ENCODE results near the gene NPB.

NPB gene

DNA sequence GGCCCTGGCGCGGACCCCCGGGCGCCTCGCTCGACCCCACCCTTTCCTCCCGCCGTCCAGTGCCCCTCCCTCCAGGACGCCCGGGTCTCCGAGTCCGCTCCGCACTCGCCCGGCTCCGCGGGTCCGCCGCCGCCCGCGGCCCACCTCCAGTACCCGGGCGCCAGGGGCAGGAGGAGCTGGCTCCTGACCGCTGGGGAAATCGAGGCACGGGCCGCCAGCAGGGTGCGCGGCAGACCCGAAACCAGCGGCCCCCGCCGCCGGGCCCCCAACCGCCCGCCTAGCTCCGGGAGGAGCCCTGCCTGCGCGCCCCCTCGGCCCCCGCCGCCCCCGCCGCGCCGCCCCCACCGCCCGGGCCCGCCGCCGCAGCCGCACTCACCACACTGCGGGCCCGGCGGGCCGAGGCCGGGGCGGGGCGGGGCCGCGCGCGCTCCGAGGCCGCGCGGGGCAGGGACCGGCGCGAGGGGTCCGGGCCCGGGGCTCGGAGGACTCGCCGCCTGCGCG, 25.2 kb downstream of the NPB start:
- DNase-seq, result no peak

DNA sequence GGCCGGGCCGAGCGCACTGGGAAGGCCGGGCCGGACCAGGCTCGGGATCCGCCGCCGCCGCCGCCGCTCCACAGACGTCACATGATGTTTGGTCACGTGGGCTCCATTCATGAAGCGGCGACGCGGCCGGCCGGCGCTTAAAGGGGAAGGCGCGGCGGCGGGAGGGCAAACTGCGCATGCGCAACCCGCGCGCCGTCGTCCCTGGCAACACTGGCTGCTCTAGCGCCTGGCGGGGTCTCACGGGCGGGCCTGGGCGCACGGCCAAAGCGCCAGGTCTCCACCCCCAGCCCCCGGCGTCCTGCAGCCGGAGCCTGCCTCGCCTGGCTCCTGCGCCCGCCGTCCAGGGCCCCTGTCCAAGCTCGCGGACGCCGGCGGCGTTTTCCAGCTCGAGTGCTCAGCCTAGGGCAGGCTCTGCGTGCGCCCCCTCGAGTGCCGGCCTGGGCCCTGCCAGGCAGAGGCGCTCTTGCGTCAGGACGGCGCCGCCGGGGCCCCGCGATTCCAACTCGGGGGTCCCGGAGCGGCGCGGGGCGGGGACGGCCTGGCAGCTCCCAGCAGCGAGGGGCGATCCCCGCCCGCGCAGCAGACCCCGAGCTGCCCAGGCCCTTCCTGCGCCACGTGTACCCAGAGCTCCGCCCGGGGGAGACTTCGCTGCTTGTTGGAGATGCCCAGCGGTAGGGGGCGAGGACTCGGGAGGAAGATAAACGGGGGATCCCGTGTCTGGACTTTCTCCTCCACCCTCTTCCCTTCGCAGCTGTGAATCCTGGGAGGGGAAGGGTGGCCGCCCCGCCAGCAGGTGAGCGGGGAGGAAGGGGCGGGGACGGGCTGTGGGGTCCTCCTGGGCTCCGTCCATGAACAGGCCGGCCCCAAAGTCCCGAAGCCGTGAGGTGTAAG, 25.9 kb downstream of the NPB start, which contains the start of gene MAFG:
Gene MAFG, minus strand, starts transcription at position 83 of the 891 bp plus-strand sequence. CDS start 4,550 bp downstream, outside the sequence.
- DNase-seq, result peak; percentile 98

DNA sequence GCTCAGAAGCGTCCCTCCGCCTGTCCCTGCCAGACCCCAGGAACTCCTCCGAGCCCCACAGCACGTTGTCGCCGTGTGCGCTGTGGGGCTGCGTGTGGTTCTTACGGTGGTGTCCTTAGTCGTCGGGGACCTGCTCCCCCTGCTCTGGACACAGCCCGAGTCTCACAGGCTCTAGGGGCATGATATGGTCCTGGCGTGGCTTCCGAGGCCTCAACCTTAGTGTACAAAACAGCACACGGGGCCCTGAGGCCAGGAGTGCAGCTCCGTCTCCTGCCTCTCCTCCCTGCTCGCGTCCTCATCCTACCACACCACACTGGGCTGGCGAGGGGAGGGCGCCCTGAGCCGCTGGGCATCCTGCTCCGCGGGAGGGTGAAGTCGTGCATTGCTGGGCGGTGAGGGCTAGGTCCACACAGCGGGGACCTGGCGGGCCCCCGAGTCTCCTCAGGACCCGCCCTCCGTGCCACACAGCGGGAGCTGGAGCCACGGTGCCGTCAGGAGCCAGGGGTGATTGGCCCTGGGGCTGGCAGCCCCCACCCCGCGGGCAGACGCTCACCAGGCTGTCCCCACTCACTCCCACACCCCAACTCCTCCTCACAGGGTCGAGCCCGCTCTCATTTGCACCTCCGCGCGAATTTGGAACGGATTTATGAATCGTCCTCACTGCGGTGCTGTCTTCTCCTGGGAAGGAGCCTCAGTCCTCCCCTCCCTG, 26.7 kb downstream of the NPB start:
- no peak for DNase-seq

DNA sequence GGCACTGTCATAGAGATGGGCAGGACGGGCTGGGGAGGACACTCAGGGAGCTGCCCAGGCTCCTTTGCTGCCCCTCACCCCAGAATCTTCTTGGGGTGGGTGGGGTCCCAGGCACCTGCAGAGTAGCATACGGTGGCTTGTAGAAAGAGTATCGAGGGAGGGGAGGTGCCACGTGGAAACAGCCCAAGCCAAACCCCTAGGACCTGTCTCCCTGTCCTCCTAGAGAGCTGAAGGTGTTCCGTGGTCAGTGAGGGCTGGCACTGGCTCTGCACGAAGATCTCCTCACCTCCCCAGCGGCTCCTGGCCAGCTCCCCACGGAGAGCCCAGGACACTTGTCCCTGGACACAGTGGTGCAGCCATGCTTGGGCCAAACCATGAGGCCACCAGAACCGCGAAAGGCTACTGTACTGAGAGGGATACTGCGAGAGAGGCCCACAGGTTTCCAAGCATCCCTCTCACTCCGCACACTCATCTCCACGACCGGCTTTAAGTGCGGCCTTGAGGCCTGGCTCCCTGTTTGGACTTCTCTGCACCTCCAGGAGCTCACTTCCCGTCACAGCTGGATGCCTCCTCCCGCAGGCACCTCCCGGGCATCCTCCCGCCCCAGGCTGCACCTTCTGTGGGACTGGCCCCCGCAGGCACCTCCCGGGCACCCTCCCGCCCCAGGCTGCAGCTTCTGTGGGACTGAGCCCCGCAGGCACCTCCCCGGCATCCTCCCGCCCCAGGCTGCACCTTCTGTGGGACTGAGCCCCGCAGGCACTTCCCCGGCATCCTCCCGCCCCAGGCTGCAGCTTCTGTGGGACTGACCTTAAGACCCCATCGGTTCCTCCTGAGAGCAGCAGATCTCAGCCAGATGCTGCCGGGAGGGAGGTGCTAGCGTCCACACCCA, 27.5 kb downstream of the NPB start:
- DNase-seq, result no peak

DNA sequence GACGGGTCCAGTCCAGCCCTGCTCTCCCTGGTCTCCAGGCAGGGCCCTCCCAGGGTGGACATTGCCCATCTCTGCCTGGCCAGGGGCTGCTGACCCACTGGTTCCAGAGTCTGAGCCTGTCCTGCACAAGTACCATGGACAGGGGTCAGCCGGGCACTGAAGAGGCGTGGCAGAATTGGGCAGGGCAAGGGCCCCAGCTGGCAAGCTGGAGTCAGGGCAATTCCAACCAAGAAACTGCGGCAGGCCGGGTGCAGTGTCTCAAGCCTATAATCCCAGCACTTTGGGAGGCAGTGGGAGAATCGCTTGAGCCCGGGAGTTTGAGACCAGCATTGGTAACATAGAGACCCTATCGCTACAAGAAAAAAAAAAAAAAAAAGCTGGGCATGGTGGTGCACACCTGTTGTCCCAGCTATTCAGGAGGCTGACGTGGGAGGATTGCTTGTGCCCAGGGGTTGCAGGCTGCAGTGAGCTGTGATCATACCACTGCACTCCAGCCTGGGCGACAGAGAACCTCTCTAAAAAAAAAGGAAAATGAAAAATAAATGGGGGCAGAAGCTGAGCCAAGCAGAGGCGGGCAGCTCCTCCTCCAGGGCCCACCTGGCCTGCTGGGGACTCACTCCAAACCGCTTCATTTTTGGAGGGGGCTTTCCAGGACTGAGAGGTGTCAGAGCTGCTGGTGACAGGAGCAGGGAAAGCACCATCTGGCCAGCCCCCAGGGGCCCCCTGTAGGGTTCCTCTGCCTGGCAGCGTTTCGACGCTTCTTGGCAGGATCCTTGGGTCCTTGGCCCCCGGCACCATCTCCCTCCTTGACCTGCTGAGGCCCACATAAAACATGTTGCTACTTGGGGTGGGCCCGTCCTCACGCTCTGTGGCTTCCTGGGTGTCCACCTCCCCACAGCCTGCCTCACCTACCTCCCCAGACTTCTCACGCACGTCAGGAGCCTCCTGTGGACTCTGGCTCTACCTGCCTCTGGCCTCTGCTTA, 28.4 kb downstream of the NPB start:
- DNase-seq, result no peak

DNA sequence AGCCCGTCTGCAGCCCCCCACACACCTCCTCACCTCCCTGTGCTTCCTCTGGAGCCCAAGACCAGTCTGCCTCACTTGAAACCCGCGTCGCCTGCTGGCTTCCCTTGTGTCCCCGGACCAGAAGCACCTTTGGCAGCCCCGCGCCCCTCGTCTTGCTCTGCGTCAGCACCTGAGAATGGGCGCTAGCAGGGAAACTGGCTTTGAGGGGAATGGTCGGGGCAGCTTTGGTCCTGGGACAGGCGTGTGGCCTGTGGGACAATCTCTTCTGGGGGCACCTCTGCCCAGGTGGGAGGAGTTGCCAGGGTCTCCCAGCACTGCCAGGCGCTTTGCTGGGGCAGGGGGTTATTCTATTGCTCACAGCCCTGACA, 29.1 kb downstream of the NPB start:
- no peak for DNase-seq

DNA sequence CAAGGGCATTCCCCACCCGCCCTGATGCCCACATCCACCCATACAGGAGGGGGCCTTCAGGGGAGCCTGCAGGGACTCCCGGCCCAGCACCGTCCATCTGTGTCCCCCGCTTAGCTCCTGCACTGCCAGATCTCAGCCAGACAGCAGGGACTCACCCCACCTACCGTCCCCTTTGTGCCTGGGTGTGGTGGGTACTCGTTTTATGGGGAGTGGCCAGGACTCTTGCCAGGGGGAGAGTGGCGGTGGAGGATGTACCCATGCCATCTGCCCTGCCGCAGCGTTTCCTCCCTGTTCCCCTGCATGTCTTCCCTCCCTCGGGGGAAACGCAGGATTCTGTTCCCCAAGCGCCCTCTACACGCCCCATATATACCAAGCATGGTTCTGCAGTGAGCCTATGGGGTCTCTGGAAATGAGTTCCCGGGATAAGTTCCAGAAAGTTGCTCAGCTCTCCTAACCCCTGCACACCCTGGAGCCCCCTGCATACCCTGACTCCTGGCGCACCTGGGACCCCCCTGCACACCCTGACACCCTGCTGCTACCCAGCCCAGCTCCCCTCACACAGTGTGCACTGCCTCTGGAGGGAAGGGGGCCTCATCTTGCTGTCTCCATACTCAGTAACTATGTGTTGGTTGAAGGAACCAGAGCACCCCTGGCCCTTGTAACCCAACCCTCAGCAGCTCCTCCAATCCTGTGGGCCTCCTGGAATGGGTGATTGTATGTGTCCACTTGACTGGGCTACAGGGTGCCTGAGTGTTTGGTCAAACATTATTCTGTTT, 29.7 kb downstream of the NPB start:
- DNase-seq, result no peak

DNA sequence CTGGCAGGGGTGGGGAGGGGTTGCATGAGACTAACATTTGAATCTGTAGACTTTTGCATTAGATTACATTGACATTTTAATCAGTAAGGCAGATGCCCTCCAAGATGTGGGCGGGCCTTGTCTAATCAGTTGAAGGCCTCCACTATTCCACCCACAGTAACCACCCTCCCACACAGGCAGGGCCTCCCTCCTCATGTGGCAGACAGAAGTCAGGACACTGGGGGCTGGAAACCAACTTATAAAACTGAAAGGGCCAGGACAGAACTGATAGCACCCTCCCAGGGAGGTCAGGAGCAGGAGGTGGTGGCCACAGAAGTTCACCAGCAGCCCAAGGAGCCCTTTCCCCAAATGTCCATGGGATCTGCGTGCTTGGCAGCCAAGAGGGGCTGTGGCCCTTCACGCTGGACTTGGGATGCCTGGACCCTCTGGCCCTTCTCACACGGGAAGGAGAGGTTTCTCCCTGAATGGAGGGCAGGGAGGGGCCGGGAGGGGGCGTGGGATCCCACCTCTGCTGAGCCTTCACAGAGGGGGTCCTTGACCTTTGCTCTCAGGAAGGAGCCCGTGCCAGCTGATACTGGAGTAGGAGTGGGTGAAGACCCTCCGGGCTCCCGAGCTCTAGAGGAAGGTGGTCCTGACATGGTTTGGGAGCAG, 30.4 kb downstream of the NPB start:
- DNase-seq, result no peak

DNA sequence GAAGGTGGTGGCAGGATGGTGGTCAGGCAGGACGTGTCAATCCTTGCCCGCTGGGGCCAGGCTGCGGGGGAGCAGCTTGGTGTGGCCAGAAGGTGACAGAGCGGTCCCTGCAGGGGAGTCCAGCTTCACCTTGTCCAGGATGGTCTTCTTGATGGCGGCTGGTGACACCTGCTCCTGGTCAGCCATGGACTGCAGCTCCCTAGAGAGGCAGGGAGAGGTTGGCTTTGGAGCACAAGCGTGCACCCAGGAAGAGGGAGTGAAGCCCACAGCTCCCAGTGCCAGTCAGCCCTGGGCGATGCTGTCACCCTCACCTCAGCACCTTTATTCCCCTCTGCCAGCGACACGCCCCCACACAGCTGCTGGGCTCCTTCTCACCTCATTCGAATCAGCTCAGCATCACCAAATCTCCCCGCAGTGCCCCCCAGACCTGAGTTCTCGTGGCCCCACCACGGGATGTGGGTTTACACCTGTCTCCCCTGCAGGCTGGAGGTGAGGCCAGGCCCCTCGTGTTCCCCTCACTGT, 31.2 kb downstream of the NPB start:
- no peak for DNase-seq

DNA sequence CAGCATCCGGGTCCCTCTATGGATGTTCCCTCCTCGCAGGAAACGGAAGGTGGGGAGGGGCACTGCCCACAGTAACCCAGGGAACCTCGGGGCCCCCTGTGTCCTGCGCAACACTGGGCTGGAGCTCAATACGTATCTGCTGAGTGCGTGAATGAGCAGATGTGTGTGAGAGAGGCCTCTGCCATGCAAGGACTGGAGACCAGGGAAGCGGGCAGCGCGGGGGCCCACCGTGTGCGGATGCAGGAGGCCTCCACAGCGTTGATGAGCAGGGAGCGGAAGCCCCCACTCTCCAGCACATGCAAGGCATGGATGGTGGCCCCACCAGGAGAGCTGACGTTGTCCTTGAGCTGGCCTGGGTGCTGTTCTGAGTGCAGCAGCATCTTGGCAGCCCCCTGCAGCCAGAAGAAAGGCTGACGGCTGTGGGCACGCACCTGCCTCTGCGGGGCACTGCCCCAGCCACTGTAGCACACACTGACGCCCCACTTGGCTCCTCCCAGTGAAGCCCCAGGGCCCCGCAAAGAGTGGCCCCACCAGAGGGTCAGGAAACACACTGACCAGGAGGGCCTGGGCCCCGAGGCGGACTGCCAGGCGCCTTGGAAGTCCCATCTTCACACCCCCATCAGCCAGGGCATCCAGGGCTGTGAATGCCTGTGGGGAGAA, 32.2 kb downstream of the NPB start:
- DNase-seq, result no peak

DNA sequence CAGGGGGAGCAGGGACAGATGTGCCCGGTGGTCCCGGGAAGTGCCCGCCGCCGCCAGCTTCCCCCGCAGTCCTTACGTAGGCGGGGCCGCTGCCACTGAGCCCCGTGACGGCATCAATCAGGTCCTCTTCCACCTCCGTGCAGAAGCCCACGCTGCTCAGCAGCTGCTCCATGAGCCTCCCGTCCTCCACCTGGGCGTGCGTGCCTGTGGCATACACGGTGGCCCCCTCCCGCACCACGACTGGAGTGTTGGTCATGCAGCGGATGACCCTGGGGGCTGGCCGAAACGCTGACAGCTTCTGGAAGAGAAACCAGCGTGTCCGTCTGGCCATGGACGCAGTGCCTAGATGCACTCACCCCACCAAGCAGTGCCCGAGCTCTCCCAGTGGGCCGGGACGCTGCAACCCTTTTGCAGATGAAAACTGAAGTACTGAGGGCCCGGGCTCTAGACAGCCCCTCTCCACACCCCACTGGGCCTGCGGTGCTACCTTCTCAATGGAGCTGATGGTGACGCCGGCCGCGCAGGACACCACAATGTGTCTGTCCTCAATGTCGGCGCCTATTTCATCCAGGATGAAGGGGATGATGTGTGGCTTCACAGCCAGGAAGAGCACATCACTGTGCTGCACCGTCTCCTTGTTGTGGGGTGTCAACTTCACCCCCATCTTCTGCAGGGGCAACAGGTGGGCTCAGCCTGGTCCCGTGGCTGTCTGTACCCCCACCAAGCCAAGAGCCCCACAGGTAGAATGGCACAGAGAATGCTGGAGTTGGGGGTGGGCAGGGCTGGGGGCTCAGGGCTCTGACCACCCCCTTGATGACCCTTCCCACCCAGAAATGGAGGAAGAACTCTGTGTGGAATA, 33.0 kb downstream of the NPB start:
- DNase-seq, result no peak

DNA sequence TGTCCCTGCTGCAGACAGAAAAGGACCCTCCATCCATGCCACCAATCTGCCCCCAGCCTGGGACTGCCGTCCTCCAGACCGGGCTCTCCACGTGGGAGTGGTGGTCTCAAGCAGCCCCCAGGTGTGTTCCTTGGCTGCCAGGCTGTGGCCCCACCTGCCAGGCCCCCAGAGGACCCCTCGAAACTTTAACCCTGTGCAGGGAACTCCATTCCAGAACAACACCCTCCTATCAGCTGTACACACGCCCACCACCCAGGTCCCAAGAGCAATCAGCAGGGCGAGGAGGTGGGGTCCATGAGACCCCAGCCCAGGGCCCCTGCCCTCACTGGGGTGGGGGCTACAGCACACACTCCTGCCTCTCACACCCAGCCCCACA, 33.7 kb downstream of the NPB start:
- no peak for DNase-seq

DNA sequence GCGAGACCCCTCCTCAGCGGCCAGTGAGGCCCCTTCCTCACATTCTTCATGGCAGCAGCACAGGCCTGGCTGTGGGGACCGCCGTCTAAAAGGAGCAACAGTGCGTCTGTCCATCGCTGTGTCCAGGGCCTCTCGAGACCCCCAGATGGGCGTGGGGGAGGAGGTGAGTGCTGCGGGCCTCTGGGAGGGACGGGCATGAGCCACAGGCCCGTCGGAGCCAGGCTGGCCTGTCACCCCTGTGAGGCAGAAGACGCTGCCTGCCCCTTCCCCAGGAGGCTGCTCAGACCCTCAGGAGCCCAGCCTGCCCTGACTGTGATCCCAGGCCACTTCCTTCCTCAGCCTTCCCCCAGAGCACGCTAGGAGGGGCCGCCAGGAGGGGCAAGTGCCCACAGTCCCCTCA, 37.2 kb downstream of the NPB start:
- DNase-seq, result no peak

DNA sequence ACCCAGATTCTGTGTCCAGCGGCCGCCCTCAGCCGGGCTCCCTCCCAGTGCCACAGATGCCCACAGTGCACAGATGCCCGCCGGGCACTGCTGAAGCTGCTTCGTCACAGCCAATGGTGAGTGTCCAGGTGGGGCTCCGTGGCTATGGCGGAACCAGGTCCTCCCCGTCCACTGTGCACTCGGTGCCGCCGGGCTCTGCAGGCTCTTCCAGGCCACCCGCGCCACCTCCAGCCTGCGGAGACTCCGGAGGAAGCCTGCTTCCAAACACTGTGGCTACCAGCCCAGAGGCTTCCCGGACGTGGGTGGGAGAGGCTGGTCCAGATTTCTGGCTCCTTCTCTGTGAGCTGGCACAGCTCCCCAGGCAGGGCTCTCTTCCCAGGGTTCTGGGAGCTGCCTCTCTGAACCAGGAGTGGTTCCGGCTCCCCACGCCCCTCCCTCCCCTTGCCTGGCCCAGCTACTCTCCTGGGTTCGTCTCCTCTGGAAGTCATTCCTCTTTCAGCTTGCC, 37.9 kb downstream of the NPB start:
- DNase-seq, result no peak

DNA sequence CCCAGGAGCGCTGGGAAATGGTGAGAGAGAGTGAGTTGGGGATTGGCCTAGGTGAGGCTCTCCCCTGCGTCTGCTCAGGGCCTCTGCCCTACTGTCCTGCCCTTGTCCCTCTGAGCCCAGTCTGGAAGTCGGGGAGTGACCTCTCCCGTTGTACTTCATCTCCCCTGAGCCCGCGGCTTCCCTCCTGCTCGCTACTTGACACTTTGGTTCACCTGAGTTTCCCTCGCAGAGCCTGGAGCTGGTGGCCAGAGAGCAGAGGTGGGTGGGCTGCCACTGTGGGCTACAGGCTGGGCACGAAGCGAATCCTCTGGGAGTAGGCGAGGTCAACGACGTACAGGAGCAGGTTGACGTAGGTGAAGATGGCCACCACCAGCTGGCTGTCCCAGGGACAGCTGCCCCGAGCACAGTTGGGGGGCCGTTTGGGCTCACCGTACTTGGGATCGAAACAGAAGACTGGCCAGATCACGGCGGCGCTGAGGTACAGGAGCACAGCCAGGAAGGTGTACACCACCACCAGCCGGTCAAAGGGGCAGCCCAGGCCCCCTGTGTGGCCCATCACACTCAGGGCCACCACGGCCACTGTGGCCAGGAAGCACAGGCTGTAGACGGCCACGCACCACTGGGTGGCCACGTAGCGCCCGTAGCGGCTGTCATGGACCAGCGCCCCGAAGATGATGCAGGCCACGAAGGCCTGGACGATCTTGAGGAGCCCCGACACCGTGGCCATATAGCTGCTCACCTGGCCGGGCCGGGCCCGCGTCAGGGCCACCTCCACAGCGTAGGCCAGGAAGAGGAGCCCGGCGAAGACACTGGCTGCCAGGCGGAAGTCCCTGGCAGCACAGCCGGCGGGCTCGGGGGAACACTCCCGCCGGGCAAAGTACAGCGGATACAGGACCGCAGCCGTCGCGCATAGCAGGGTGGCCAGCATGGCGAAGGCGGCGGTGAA, 38.8 kb downstream of the NPB start:
- no peak for DNase-seq

DNA sequence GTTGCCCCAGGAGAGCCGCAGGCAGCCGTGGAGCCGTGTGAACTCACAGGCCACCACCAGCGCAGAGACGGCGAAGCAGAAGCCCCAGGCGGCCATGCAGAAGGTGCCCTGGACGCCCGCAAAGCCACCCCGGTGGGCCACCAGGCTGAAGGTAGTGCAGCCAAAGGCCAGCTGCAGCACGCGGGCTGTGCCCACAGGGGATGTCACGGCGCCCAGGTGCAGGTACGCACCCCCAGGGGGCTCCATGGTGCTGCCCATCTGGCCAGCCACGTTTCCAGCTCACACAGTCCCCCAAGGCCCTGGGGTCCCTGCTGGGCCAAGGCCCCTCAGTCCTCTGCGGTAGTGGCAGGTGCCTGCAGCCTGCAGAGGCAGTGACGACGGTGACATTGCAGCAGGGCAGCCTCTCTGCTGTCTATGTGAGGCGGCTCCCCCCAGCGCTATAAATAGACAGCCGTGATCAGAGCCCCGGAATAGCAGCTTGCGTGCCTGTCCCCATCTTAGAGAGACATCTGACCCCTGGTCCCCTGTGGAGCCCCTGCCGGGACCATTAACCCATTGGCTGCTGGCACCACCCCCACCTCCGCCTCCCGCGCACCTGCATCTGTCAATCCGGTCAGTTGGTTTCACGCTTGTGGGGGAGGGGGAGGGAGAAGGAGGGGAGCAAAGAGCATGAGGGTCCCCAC, 39.6 kb downstream of the NPB start:
- DNase-seq, result no peak

DNA sequence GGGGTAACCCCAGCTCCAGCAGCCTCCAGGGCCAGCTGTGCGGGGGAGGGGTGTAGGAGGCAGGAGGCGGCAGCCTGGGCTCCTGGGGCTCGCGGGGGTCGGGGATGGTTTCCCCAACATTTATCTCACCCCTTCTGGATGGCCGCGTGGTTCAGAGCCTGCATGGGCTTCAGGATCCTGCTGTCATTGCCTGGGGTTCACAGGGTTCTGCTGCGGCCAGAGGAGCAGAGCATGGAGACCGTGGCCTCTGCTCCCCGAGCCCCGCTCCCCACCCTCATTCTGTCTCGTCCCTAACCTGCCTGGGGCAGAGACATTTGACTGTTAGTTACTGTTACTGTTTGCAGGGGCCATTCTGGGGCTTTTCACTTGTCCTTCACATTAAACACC, 40.1 kb downstream of the NPB start:
- no peak for DNase-seq

Data from right forelimb (tissue), 1 donor.